ENCODE data around the gene AGBL4. TPM values are rescaled to one million over a fixed set of nuclear protein-coding genes. Genes with fewer than 3 reads are reported as not detected.

Gene AGBL4
- total and polyA plus RNA-seq, 9 of the 15 experiments (the other 6 are each of a cell fraction or from before 2014, with no cell fraction given), result 0.11 TPM; not detected in 7

DNA sequence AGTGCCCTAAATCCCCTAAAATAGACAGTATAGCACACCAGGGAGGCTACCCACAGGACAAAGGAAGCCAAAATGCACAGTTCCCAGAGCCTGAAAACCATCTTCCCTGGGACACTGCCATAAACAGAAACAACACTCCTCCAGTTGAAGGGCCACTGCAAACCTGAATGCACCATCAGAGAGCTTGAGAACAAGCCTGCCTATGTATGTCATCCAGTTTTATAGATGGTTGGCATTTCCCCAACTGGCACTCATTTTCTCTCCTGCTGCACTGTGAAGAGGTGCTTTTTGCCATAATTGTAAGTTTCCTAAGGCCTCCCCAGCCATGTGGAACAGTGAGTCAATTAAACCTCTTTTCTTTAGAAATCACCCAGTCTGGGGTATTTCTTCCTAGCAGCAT, 169.0 kb downstream of the AGBL4 start (continued):
- TF ChIP-seq, protein P1, sequence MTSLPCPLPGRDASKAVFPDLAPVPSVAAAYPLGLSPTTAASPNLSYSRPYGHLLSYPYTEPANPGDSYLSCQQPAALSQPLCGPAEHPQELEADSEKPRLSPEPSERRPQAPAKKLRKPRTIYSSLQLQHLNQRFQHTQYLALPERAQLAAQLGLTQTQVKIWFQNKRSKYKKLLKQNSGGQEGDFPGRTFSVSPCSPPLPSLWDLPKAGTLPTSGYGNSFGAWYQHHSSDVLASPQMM (CRISPR knock-in tag; IDR thresholded peaks at IDR 0.05), result no peak
- TF ChIP-seq ZNF184 (CRISPR knock-in tag; IDR thresholded peaks at IDR 0.05) (no peak), SMARCA4 (IDR thresholded peaks at IDR 0.05) (no peak), SNIP1 (IDR thresholded peaks at IDR 0.05; ENCODE audit: low read depth) (no peak), DDX20 (tag; IDR thresholded peaks at IDR 0.05; ENCODE audit: low read depth) (no peak)
- TF ChIP-seq, protein P2, sequence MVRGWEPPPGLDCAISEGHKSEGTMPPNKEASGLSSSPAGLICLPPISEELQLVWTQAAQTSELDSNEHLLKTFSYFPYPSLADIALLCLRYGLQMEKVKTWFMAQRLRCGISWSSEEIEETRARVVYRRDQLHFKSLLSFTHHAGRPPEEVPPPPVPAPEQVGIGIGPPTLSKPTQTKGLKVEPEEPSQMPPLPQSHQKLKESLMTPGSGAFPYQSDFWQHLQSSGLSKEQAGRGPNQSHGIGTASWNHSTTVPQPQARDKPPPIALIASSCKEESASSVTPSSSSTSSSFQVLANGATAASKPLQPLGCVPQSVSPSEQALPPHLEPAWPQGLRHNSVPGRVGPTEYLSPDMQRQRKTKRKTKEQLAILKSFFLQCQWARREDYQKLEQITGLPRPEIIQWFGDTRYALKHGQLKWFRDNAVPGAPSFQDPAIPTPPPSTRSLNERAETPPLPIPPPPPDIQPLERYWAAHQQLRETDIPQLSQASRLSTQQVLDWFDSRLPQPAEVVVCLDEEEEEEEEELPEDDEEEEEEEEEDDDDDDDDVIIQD (CRISPR knock-in tag; IDR thresholded peaks at IDR 0.05), result no peak

DNA sequence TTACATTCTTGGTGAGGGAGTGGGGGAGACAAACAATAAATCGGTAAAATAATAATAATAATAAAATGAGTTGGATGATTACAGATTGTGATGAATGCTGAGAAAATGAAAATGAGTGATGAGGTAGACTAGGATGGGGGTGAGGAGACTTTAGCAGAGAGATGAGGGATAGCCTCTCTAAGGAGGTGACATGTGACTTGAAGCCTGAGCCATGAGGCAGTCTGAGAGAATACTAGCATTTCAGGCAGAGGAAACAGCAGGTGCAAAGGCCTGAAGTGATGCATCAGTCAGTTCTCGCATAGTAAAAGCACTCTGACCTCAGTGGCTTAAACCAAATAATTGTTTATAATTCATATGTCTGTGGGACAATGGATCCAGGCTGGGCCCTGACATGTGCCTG, 181.2 kb downstream of the AGBL4 start:
- no peak overlapping the region for H2AFZ ChIP-seq (ENCODE audit: low read depth, low read length)
- BruUV-seq (replicated peaks), result no TSS peak
- no peak overlapping the region for H3K4me3 ChIP-seq
- no peak overlapping the region for H3K4me2 ChIP-seq (ENCODE audit: insufficient read depth, low read length)
- CTCF ChIA-PET (ENCODE audit: low intra/inter-chr PET ratio), result no interaction called here
- POLR2A ChIA-PET, result no interaction called here
- H3K79me2 ChIP-seq (ENCODE audit: control insufficient read depth, insufficient read depth, low read length), result no peaks in the 10 kb centered on the region
- DNase-seq (ENCODE audit: extremely low read depth in 1 of 4, low spot score in 3 of 4) (no peak), ATAC-seq (no peak), FAIRE-seq (no peak)
- intact Hi-C loops (cut with micrococcal nuclease), result no loop called here
- H3K9me1 ChIP-seq (ENCODE audit: control insufficient read depth, insufficient read depth, low read length), result no peaks in the 10 kb centered on the region
- WGBS (ENCODE audit: insufficient coverage, low coverage, missing lambda C conversion rate), result 0% methylated on average over 2 of the region's 2 CpGs
- H3K9me3 ChIP-seq (replicated peaks; ENCODE audit: control insufficient read depth, insufficient read depth, low read depth, low read length), result no peaks in the 10 kb centered on the region; the same call in 1 of the 2 replicates
- in situ Hi-C loops (cut with MboI), result no loop called here
- H3K27me3 ChIP-seq (ENCODE audit: control insufficient read depth in 2 of 2, insufficient read depth in 2 of 2, low read length in 2 of 2), result no peaks in the 10 kb centered on the region
- H3K27ac ChIP-seq (ENCODE audit: extremely low read depth, low read depth, low read length), result no peak overlapping the region
- TF ChIP-seq STAG1 (CRISPR knock-in tag; IDR thresholded peaks at IDR 0.05; ENCODE audit: borderline replicate concordance) (no peak), HEY1 (CRISPR knock-in tag; IDR thresholded peaks at IDR 0.05; ENCODE audit: borderline replicate concordance) (no peak), ADNP (tag; IDR thresholded peaks at IDR 0.05) (no peak), HNRNPH1 (optimal IDR thresholded peaks at IDR 0.05; ENCODE audit: low read depth, low read length) (no peak), KAT7 (CRISPR knock-in tag; IDR thresholded peaks at IDR 0.05; ENCODE audit: borderline replicate concordance) (no peak), ZNF184 (CRISPR knock-in tag; IDR thresholded peaks at IDR 0.05) (no peak), RBM17 (IDR thresholded peaks at IDR 0.05; ENCODE audit: borderline replicate concordance, low read depth, low read length) (no peak)
- TF ChIP-seq, protein P3, sequence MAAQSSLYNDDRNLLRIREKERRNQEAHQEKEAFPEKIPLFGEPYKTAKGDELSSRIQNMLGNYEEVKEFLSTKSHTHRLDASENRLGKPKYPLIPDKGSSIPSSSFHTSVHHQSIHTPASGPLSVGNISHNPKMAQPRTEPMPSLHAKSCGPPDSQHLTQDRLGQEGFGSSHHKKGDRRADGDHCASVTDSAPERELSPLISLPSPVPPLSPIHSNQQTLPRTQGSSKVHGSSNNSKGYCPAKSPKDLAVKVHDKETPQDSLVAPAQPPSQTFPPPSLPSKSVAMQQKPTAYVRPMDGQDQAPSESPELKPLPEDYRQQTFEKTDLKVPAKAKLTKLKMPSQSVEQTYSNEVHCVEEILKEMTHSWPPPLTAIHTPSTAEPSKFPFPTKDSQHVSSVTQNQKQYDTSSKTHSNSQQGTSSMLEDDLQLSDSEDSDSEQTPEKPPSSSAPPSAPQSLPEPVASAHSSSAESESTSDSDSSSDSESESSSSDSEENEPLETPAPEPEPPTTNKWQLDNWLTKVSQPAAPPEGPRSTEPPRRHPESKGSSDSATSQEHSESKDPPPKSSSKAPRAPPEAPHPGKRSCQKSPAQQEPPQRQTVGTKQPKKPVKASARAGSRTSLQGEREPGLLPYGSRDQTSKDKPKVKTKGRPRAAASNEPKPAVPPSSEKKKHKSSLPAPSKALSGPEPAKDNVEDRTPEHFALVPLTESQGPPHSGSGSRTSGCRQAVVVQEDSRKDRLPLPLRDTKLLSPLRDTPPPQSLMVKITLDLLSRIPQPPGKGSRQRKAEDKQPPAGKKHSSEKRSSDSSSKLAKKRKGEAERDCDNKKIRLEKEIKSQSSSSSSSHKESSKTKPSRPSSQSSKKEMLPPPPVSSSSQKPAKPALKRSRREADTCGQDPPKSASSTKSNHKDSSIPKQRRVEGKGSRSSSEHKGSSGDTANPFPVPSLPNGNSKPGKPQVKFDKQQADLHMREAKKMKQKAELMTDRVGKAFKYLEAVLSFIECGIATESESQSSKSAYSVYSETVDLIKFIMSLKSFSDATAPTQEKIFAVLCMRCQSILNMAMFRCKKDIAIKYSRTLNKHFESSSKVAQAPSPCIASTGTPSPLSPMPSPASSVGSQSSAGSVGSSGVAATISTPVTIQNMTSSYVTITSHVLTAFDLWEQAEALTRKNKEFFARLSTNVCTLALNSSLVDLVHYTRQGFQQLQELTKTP (IDR thresholded peaks at IDR 0.05; ENCODE audit: low read depth in 1 of 2, partially characterized antibody in 2 of 2), result no peak
- TF ChIP-seq, protein P4, sequence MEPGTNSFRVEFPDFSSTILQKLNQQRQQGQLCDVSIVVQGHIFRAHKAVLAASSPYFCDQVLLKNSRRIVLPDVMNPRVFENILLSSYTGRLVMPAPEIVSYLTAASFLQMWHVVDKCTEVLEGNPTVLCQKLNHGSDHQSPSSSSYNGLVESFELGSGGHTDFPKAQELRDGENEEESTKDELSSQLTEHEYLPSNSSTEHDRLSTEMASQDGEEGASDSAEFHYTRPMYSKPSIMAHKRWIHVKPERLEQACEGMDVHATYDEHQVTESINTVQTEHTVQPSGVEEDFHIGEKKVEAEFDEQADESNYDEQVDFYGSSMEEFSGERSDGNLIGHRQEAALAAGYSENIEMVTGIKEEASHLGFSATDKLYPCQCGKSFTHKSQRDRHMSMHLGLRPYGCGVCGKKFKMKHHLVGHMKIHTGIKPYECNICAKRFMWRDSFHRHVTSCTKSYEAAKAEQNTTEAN (CRISPR knock-in tag; IDR thresholded peaks at IDR 0.05), result no peak
- H3K9ac ChIP-seq (ENCODE audit: insufficient read depth in 1 of 2, low read depth in 2 of 2, low read length in 2 of 2), result no peak overlapping the region
- H3K4me1 ChIP-seq (replicated peaks in 1 of 2; ENCODE audit: control insufficient read depth in 2 of 2, insufficient read depth in 2 of 2, low read length in 2 of 2), result no peaks in the 10 kb centered on the region
- no peaks in the 10 kb centered on the region for H4K20me1 ChIP-seq (replicated peaks; ENCODE audit: control insufficient read depth, insufficient read depth, low read length)
- no peaks in the 10 kb centered on the region for H3K36me3 ChIP-seq (ENCODE audit: control insufficient read depth, insufficient read depth, low read length)
